ENCODE data around the gene TRPV5. TPM values are rescaled to one million over a fixed set of nuclear protein-coding genes. Genes with fewer than 3 reads are reported as not detected.

The TRPV5 gene
- polyA plus RNA-seq, 1 experiment = not detected

GRCh38 chr7:142927949-142928348 is 5.6 kb downstream of the TRPV5 start:
- ChIA-PET POLR2A (no interaction called here), CTCF (interaction anchor here (1.2 kb wide), 1 partner anchor 288 kb away, joined by 4 read pairs; no protein-coding TSS in a partner anchor)
- Histone ChIP-seq H3K27ac (ENCODE audit: low read depth, low read length) (no peak overlapping the region), H3K27me3 (ENCODE audit: control insufficient read depth, insufficient read depth, low read length) (no peaks in the 10 kb centered on the region), H3K9me3 (ENCODE audit: control insufficient read depth, insufficient read depth, low read length) (peaks cover 32% of the 10 kb centered on the region), H3K4me3 (ENCODE audit: low read depth, low read length) (no peak overlapping the region)
- TF ChIP-seq CTCF (IDR thresholded peaks at IDR 0.05; ENCODE audit: low read depth, low read length) = no peak
- no peak for DNase-seq (ENCODE audit: low read depth, low spot score)

- Histone ChIP-seq H3K9me3 (ENCODE audit: control insufficient read depth, insufficient read depth, low read length) (peaks cover 26% of the 10 kb centered on the region), H3K4me3 (ENCODE audit: low read depth, low read length) (no peak overlapping the region), H3K27me3 (ENCODE audit: control insufficient read depth, insufficient read depth, low read length) (no peaks in the 10 kb centered on the region), H3K27ac (ENCODE audit: low read depth, low read length) (no peak overlapping the region)
- ChIA-PET CTCF (no interaction called here), POLR2A (no interaction called here)
- no peak for TF ChIP-seq CTCF (IDR thresholded peaks at IDR 0.05; ENCODE audit: low read depth, low read length)
- no peak for DNase-seq (ENCODE audit: low read depth, low spot score)
Measured at GRCh38 chr7:142927085-142927745, 6.3 kb downstream of the TRPV5 start.

- Histone ChIP-seq H3K27ac (ENCODE audit: low read depth, low read length) (no peak overlapping the region), H3K27me3 (ENCODE audit: control insufficient read depth, insufficient read depth, low read length) (no peaks in the 10 kb centered on the region), H3K9me3 (ENCODE audit: control insufficient read depth, insufficient read depth, low read length) (peaks cover 22% of the 10 kb centered on the region), H3K4me3 (ENCODE audit: low read depth, low read length) (no peak overlapping the region)
- no peak for TF ChIP-seq CTCF (IDR thresholded peaks at IDR 0.05; ENCODE audit: low read depth, low read length)
- ChIA-PET POLR2A (no interaction called here), CTCF (no interaction called here)
- no peak for DNase-seq (ENCODE audit: low read depth, low spot score)
Measured at GRCh38 chr7:142925413-142925812, 8.1 kb downstream of the TRPV5 start.

GRCh38 chr7:142923391-142923790 is 10.2 kb downstream of the TRPV5 start:
- H3K27ac ChIP-seq (ENCODE audit: low read depth, low read length) = no peak overlapping the region
- ChIA-PET POLR2A (no interaction called here), CTCF (no interaction called here)
- DNase-seq (ENCODE audit: low read depth, low spot score) = no peak
- peaks cover 4% of the 10 kb centered on the region; the same call in 1 of the 2 replicates for H3K9me3 ChIP-seq (ENCODE audit: control insufficient read depth, insufficient read depth, low read length)
- H3K27me3 ChIP-seq (ENCODE audit: control insufficient read depth, insufficient read depth, low read length) = no peaks in the 10 kb centered on the region
- no peak for TF ChIP-seq CTCF (IDR thresholded peaks at IDR 0.05; ENCODE audit: low read depth, low read length)
- no peak overlapping the region for H3K4me3 ChIP-seq (ENCODE audit: low read depth, low read length)

GRCh38 chr7:142919656-142920055 is 13.9 kb downstream of the TRPV5 start:
- Histone ChIP-seq H3K9me3 (ENCODE audit: control insufficient read depth, insufficient read depth, low read length) (no peaks in the 10 kb centered on the region; the same call in 1 of the 2 replicates), H3K27ac (ENCODE audit: low read depth, low read length) (no peak overlapping the region), H3K27me3 (ENCODE audit: control insufficient read depth, insufficient read depth, low read length) (no peaks in the 10 kb centered on the region), H3K4me3 (ENCODE audit: low read depth, low read length) (no peak overlapping the region)
- no peak for TF ChIP-seq CTCF (IDR thresholded peaks at IDR 0.05; ENCODE audit: low read depth, low read length)
- POLR2A ChIA-PET = no interaction called here
- CTCF ChIA-PET = no interaction called here
- no peak for DNase-seq (ENCODE audit: low read depth, low spot score)

Data from AG04450 (cell line).